Vagina (tissue), 2 donors: ENCODE measurements around the gene NFE2L1. TPM values are rescaled to one million over a fixed set of nuclear protein-coding genes. Genes with fewer than 3 reads are reported as not detected.

Source experiments
- DNase-seq, 2 donors: peaks; one replicate each; pipeline ENCODE4 v3.0.0-alpha.2; 2017; ENCODE audit errors: extremely low spot score in 2 of 2
- H3K27ac ChIP-seq: fragments of 200-600 bp; sonication (generic); one replicate; pipeline ENCODE4 v1.5.1; 2019
- H3K27me3 ChIP-seq: fragments of 200-600 bp; sonication (generic); one replicate; pipeline ENCODE4 v1.5.1; 2019
- H3K36me3 ChIP-seq, 2 donors: fragments of 200-600 bp; sonication (generic); one replicate each; pipeline ENCODE4 v1.5.1; 2017 to 2019
- H3K4me1 ChIP-seq: fragments of 200-600 bp; sonication (generic); one replicate; pipeline ENCODE4 v1.5.1; 2019
- H3K4me3 ChIP-seq, 2 donors: fragments of 200-600 bp; sonication (generic); 1 replicate in 1 of 2; 2 replicates in 1 of 2; pipeline ENCODE4 v1.5.1; 2016 to 2019
- H3K9me3 ChIP-seq: fragments of 200-600 bp; sonication (generic); one replicate; pipeline ENCODE4 v1.5.1; 2019
- POLR2A ChIP-seq, 2 donors: fragments of 450-650 bp; IDR thresholded peaks; one replicate each; pipeline ENCODE4 v1.6.1; 2017; ENCODE audit warnings: antibody characterized with exemption in 2 of 2, mild to moderate bottlenecking in 2 of 2, moderate library complexity in 2 of 2
- POLR2AphosphoS5 ChIP-seq, 2 donors: sonication (generic); formaldehyde crosslinking; IDR thresholded peaks; one replicate each; pipeline ENCODE4 v1.9.0; 2017; ENCODE audit warnings: antibody characterized with exemption in 2 of 2, mild to moderate bottlenecking in 2 of 2, low read depth in 1 of 2; ENCODE audit not compliant: insufficient read depth in 1 of 2
- intact Hi-C: fragments of 100-400 bp; cut with DNase I; formaldehyde crosslinking; loops from one replicate; pipeline ENCODE4 v1.15.1; 2023
- microRNA counts, 2 donors: library from miRNA; unstranded; fragments of <30 nt; microRNA quantifications; one replicate each; lab custom pipeline; 2016 to 2017
- microRNA-seq: library from miRNA; unstranded; fragments of <30 nt; microRNA quantifications from one replicate; pipeline ENCODE4, GENCODE V29; 2017; ENCODE audit warnings: borderline number of aligned reads, borderline replicate concordance
- small RNA-seq: library from RNA; depleted of rRNA; stranded (forward); fragments of <200 nt; gene quantifications from one replicate; pipeline ENCODE3, GENCODE V24; 2016
- total RNA-seq: library from RNA; depleted of rRNA; stranded (reverse); fragments of >200 nt; gene quantifications from one replicate; pipeline ENCODE4 v1.2.3, GENCODE V29; 2016
- TF ChIP-seq, protein P1 (sequence below), 3 experiments: fragments of 450-650 bp in 2 of 3; fragments of 200-600 bp in 1 of 3; sonication (generic) in 1 of 3; IDR thresholded peaks; one replicate each; pipeline ENCODE4 v1.5.1; 2017 to 2019; ENCODE audit warnings: antibody characterized with exemption in 3 of 3, mild to moderate bottlenecking in 2 of 3, moderate library complexity in 2 of 3

NFE2L1 gene
- total RNA-seq, 1 donor from 2014 or later, result 190 TPM

DNA sequence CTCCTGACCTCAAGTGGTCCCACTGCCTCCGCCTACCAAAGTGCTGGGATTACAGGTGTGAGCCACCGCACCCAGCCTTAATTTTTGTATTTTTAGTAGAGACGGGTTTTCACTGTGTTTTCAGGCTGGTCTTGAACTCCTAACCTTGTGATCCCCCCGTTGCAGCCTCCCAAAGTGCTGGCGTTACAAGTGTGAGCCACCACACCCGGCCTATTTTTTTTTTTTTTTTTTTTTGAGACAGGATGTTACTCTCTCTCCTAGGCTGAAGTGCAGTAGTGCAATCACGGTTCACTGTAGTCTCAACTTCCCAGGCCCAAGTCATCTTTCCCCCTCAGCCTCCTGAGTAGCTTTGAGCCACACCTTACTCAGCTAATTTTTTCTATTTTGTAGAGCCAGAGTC lies 56.3 kb downstream of the NFE2L1 start:
- Histone ChIP-seq H3K36me3 (no peaks in the 10 kb centered on the region), H3K27me3 (no peaks in the 10 kb centered on the region), H3K4me3 (no peak overlapping the region), H3K27ac (no peak overlapping the region), H3K4me1 (peaks cover 27% of the 10 kb centered on the region), H3K9me3 (no peaks in the 10 kb centered on the region)
- DNase-seq, result no peak
- TF ChIP-seq, protein P1, sequence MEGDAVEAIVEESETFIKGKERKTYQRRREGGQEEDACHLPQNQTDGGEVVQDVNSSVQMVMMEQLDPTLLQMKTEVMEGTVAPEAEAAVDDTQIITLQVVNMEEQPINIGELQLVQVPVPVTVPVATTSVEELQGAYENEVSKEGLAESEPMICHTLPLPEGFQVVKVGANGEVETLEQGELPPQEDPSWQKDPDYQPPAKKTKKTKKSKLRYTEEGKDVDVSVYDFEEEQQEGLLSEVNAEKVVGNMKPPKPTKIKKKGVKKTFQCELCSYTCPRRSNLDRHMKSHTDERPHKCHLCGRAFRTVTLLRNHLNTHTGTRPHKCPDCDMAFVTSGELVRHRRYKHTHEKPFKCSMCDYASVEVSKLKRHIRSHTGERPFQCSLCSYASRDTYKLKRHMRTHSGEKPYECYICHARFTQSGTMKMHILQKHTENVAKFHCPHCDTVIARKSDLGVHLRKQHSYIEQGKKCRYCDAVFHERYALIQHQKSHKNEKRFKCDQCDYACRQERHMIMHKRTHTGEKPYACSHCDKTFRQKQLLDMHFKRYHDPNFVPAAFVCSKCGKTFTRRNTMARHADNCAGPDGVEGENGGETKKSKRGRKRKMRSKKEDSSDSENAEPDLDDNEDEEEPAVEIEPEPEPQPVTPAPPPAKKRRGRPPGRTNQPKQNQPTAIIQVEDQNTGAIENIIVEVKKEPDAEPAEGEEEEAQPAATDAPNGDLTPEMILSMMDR (IDR thresholded peaks at IDR 0.05), result no peak
- no peak for TF ChIP-seq POLR2A (IDR thresholded peaks at IDR 0.05)
- TF ChIP-seq POLR2AphosphoS5 (IDR thresholded peaks at IDR 0.05; ENCODE audit: insufficient read depth in 1 of 2, low read depth in 1 of 2), result no peak
- intact Hi-C loops, result no loop called here

DNA sequence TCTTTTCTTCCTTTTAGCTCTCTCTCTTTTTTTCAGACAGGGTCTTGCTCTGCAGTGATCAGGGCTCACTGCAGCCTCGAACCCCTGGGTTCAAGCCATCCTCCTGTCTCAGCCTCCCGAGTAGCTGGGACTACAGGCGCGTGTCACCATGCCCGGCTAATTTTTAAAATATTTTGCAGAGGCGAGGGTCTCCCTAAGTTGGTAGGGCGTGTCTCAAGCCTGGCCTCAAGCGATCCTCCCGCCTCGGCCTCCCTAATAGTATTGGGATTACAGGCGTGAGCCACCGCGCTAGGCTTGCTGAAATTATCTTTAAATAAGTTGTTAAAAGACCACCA lies 58.6 kb downstream of the NFE2L1 start:
- Histone ChIP-seq H3K4me3 (peak overlapping the region; percentile 80 to 96), H3K27ac (peak overlapping the region; percentile 84), H3K36me3 (no peaks in the 10 kb centered on the region), H3K9me3 (no peaks in the 10 kb centered on the region), H3K4me1 (peaks cover 34% of the 10 kb centered on the region), H3K27me3 (no peaks in the 10 kb centered on the region)
- TF ChIP-seq POLR2AphosphoS5 (IDR thresholded peaks at IDR 0.05; ENCODE audit: insufficient read depth in 1 of 2, low read depth in 1 of 2) (no peak), POLR2A (IDR thresholded peaks at IDR 0.05) (no peak)
- TF ChIP-seq, protein P1 (IDR thresholded peaks at IDR 0.05), result no peak
- intact Hi-C loops, result loop anchor here (5.0 kb wide), 1 partner anchor 49 kb away; no protein-coding TSS in a partner anchor
- no peak for DNase-seq

DNA sequence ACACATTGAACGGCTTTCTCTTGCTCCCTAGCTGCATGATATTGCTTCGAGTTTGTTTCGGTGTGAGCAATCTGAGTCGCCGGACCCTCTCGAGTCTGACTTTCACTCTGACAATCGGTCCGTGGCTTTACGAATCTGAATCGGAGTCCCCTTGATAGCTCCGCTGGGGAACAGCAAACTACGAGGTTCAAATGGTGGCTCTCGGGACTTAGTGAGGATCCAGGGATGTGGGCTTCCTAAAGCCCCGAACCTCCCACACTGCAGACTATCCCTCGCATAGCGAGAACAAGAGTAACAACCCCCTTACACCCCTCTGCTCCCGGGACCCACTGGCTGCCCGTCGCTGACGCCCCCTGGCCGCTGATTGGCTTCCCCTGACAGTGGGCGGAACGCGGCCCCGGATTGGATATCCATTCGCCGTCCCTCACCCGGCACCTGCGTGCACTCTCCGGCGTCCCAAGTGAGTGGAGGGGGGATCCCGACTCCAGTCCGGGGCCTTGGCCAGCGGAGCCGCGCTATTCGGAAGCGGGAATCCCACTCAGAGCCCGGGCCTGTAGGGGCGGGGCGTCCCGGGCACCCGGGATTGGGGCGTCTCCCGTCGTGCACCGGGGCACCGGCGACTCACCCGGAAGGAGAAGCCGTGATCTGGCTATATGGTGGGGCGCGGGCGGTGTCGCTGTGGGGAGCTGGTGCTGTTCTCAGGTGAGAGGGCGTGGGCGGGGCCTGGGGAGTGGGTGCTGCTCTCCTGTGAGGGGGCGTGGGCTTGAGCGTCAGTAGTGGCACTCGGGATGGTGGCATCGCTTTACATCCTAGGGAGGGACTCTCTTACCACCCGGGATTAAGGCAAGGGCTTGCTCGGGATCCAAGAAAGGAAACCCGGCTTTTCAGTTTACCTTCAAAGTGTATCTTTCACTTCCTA lies 59.2 kb downstream of the NFE2L1 start, which contains the start of gene SNX11:
Gene SNX11, plus strand, starts transcription at position 630 of the 919 bp plus-strand sequence. CDS start 4,278 bp downstream, outside the sequence.
- H3K4me3 ChIP-seq, result peak within 1 kb of the TSS; percentile 80 to 96
- H3K4me1 ChIP-seq, result peaks cover 38% of the 10 kb centered on the region
- no peaks in the 10 kb centered on the region for H3K9me3 ChIP-seq
- no peaks in the 10 kb centered on the region for H3K36me3 ChIP-seq
- intact Hi-C loops, result loop anchor here (5.0 kb wide), 1 partner anchor 50 kb away; no protein-coding TSS in a partner anchor
- DNase-seq, result peak in 1 of 2 donors; percentile 91
- H3K27me3 ChIP-seq, result no peaks in the 10 kb centered on the region
- TF ChIP-seq POLR2A (IDR thresholded peaks at IDR 0.05) (peak in 1 of 2 donors; percentile 11), POLR2AphosphoS5 (IDR thresholded peaks at IDR 0.05; ENCODE audit: insufficient read depth in 1 of 2, low read depth in 1 of 2) (peak; percentile 88 to 92)
- TF ChIP-seq, protein P1 (IDR thresholded peaks at IDR 0.05), result peak in 1 of 3 experiments; percentile 24
- peak within 1 kb of the TSS; percentile 84 for H3K27ac ChIP-seq

DNA sequence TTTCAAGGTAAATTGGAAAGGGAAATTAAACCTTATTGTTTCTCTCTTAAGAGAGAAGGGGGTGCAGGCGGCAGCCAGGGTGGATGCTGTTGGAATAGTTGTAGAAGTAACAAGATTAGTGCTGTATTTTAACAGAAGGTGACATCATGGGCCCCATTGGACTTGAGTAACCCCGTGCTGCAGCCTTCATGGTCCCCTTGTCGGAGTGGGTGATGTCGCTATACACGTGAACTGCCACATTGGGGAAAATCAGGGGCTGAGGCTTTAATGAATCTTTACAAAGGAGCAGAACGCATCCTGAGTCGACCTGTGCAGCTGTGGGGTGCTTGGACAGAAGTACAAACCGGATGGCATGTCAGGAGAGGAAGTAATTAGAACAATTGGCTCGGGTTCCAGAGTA lies 62.6 kb downstream of the NFE2L1 start:
- Histone ChIP-seq H3K27me3 (no peaks in the 10 kb centered on the region), H3K36me3 (peaks cover 0 to 6% of the 10 kb centered on the region in 2 donors), H3K27ac (no peak overlapping the region), H3K4me3 (no peak overlapping the region), H3K4me1 (peaks cover 38% of the 10 kb centered on the region), H3K9me3 (no peaks in the 10 kb centered on the region)
- intact Hi-C loops, result no loop called here
- TF ChIP-seq, protein P1 (IDR thresholded peaks at IDR 0.05), result no peak
- no peak for TF ChIP-seq POLR2AphosphoS5 (IDR thresholded peaks at IDR 0.05; ENCODE audit: insufficient read depth in 1 of 2, low read depth in 1 of 2)
- no peak for TF ChIP-seq POLR2A (IDR thresholded peaks at IDR 0.05)
- DNase-seq, result no peak

MicroRNAs within 50 kb of the gene (microRNA counts, 767-probe panel; counts per million panel counts)
- 3,261 to 3,902 counts per million in 2 donors for microRNA hsa-miR-152 (lab: Ali Mortazavi, UCI)

Small RNAs within 50 kb of the gene (microRNA-seq; reads per million reads assigned to microRNA genes)
- 1,167 reads per million, percentile 81 among the genes with 10 or more reads in this experiment for gene MIR152

Small RNAs within 50 kb of the gene (small RNA-seq; reads per million reads assigned to genes)
- gene AC004477.2, result not detected
- gene MIR152, result 97.8 reads per million, percentile 97 among the genes with 10 or more reads in this experiment
- gene RNU6-1201P, result not detected

Other genes starting within 250 kb of the NFE2L1 start
- gene OSBPL7, start 226.6 kb upstream of the NFE2L1 start, total RNA-seq, result 5.6 TPM
- gene MRPL10, start 216.8 kb upstream of the NFE2L1 start, total RNA-seq, result 21.4 TPM
- gene LRRC46, start 216.7 kb upstream of the NFE2L1 start, total RNA-seq, result not detected
- gene SCRN2, start 207.1 kb upstream of the NFE2L1 start, total RNA-seq, result 33.1 TPM
- 3.9 TPM for gene SP6, start 197.2 kb upstream of the NFE2L1 start, total RNA-seq
- gene SP2, start 152.1 kb upstream of the NFE2L1 start, total RNA-seq, result 11.3 TPM
- gene PNPO, start 106.8 kb upstream of the NFE2L1 start, total RNA-seq, result 42.7 TPM
- gene PRR15L, start 90.5 kb upstream of the NFE2L1 start, total RNA-seq, result 2.2 TPM
- 144 TPM for gene CDK5RAP3, start 77.2 kb upstream of the NFE2L1 start, total RNA-seq
- gene COPZ2, start 10.6 kb upstream of the NFE2L1 start, total RNA-seq, result 34.4 TPM
- 43.5 TPM for gene CBX1, start 53.1 kb downstream of the NFE2L1 start, total RNA-seq
- gene SNX11, start 59.4 kb downstream of the NFE2L1 start, total RNA-seq, result 15.0 TPM